ENCODE measurements around the gene THADA.
"Not testable (repeated sequence)": the region's sequence is repeated elsewhere in the genome, so short reads cannot be mapped to it uniquely, and the experiment has no call there.

Gene THADA

GRCh38 chr2:43538034-43538670 lies 57.7 kb downstream of the THADA start:
- no peak for DNase-seq

- peak; percentile 36 for DNase-seq
Measured at GRCh38 chr2:43537137-43537536, 58.7 kb downstream of the THADA start.

- no peak for DNase-seq
Measured at GRCh38 chr2:43534569-43534968, 61.3 kb downstream of the THADA start.

GRCh38 chr2:43532572-43532971 lies 63.3 kb downstream of the THADA start:
- not testable (repeated sequence) for DNase-seq

- no peak for DNase-seq
Measured at GRCh38 chr2:43531251-43531650, 64.6 kb downstream of the THADA start.

GRCh38 chr2:43526994-43527393 lies 68.8 kb downstream of the THADA start:
- no peak for DNase-seq

- DNase-seq: no peak
Measured at GRCh38 chr2:43525506-43525905, 70.3 kb downstream of the THADA start.

- no peak for DNase-seq
Measured at GRCh38 chr2:43524177-43524965, 71.5 kb downstream of the THADA start.

- DNase-seq: no peak
Measured at GRCh38 chr2:43522177-43522576, 73.7 kb downstream of the THADA start.

- no peak for DNase-seq
Measured at GRCh38 chr2:43521568-43521967, 74.3 kb downstream of the THADA start.

GRCh38 chr2:43520919-43521318 lies 74.9 kb downstream of the THADA start:
- DNase-seq: no peak

GRCh38 chr2:43519643-43520221 lies 76.1 kb downstream of the THADA start:
- DNase-seq: peak; percentile 88

GRCh38 chr2:43518718-43519117 lies 77.1 kb downstream of the THADA start:
- DNase-seq: no peak

- peak; percentile 12 for DNase-seq
Measured at GRCh38 chr2:43518181-43518580, 77.7 kb downstream of the THADA start.

GRCh38 chr2:43515807-43516497 lies 79.9 kb downstream of the THADA start:
- no peak for DNase-seq

GRCh38 chr2:43515248-43515647 lies 80.6 kb downstream of the THADA start:
- no peak for DNase-seq

GRCh38 chr2:43513796-43514195 lies 82.0 kb downstream of the THADA start:
- DNase-seq: no peak

- no peak for DNase-seq
Measured at GRCh38 chr2:43513216-43513615, 82.6 kb downstream of the THADA start.

GRCh38 chr2:43511199-43511598 lies 84.6 kb downstream of the THADA start:
- DNase-seq: no peak

GRCh38 chr2:43509886-43510285 lies 86.0 kb downstream of the THADA start:
- DNase-seq: no peak

GRCh38 chr2:43508209-43508608 lies 87.6 kb downstream of the THADA start:
- no peak for DNase-seq

- DNase-seq: no peak
Measured at GRCh38 chr2:43507137-43507536, 88.7 kb downstream of the THADA start.

GRCh38 chr2:43495727-43496126 lies 100.1 kb downstream of the THADA start:
- DNase-seq: no peak

All from fibroblast of skin of scalp (primary cell).